LNCaP clone FGC (cell line): ENCODE measurements around the gene PURB.
A peak's percentile ranks its signal among the peaks of the same experiment; 100 is the strongest.

Experiments
- DNase-seq: peaks from one replicate; pipeline ENCODE4 v3.0.0-alpha.2; 2011; ENCODE audit warnings: low read depth
- H3K4me3 ChIP-seq: 2 replicates; pipeline ENCODE4 v1.5.1; 2011; ENCODE audit warnings: mild to moderate bottlenecking, low read depth, low read length, control low read depth
- CTCF ChIP-seq: IDR thresholded peaks from 2 replicates; pipeline ENCODE4 v1.5.1; 2012; ENCODE audit warnings: mild to moderate bottlenecking; ENCODE audit not compliant: control insufficient read depth, insufficient read depth; ENCODE audit errors: extremely low read depth

The PURB gene

GRCh38 chr7:44891791-44892190 lies 6.5 kb upstream of the PURB start:
- no peak overlapping the region for H3K4me3 ChIP-seq
- TF ChIP-seq CTCF = no peak
- DNase-seq = no peak

GRCh38 chr7:44891372-44891771 lies 6.0 kb upstream of the PURB start:
- DNase-seq = no peak
- no peak for TF ChIP-seq CTCF
- no peak overlapping the region for H3K4me3 ChIP-seq

GRCh38 chr7:44889086-44889781 lies 3.9 kb upstream of the PURB start:
- no peak for DNase-seq
- H3K4me3 ChIP-seq = no peak overlapping the region
- no peak for TF ChIP-seq CTCF

GRCh38 chr7:44887293-44887692 lies 2.0 kb upstream of the PURB start:
- no peak overlapping the region for H3K4me3 ChIP-seq
- TF ChIP-seq CTCF = no peak
- no peak for DNase-seq

GRCh38 chr7:44884621-44885393 lies 523 bp downstream of the PURB start:
- DNase-seq = peak; percentile 17
- peak overlapping the region; percentile 78 for H3K4me3 ChIP-seq
- no peak for TF ChIP-seq CTCF

- no peak for TF ChIP-seq CTCF
- no peak for DNase-seq
- peak overlapping the region; percentile 78 for H3K4me3 ChIP-seq
Measured at GRCh38 chr7:44883961-44884620, 1.2 kb downstream of the PURB start.
